ENCODE measurements around the gene PFDN2. TPM values are rescaled to one million over a fixed set of nuclear protein-coding genes. Genes with fewer than 3 reads are reported as not detected.

PFDN2 gene
- total RNA-seq, 1 donor from 2014 or later = 74.1 TPM

GRCh38 chr1:161137881-161138280, 20.0 kb upstream of the PFDN2 start:
- no peaks in the 10 kb centered on the region for H4K20me1 ChIP-seq (ENCODE audit: low read depth)
- H3K36me3 Mint-ChIP-seq = peaks cover 7% of the 10 kb centered on the region
- H3K27me3 Mint-ChIP-seq (ENCODE audit: insufficient read depth, low read depth) = no peaks in the 10 kb centered on the region
- no peak overlapping the region for H3K27ac ChIP-seq
- no peak overlapping the region for H3K4me2 ChIP-seq
- no peak overlapping the region for H3K4me3 Mint-ChIP-seq
- H3K27ac Mint-ChIP-seq = no peak overlapping the region
- H2AFZ ChIP-seq (replicated peaks) = no peak overlapping the region
- H3K4me1 Mint-ChIP-seq = peaks cover 4% of the 10 kb centered on the region
- DNase-seq (ENCODE audit: low spot score) = no peak
- H3K9ac ChIP-seq = no peak overlapping the region
- H3F3A ChIP-seq (ENCODE audit: low read depth) = peaks cover 21% of the 10 kb centered on the region
- no peak for TF ChIP-seq CTCF (IDR thresholded peaks at IDR 0.05)
- TF ChIP-seq EZH2 (IDR thresholded peaks at IDR 0.05) = no peak
- no peak for TF ChIP-seq EZH2phosphoT487 (IDR thresholded peaks at IDR 0.05)
- no peaks in the 10 kb centered on the region for H3K4me1 ChIP-seq
- no peaks in the 10 kb centered on the region for H3K9me3 Mint-ChIP-seq
- H3K27me3 ChIP-seq = no peaks in the 10 kb centered on the region
- no peak overlapping the region for H3K4me3 ChIP-seq
- no peaks in the 10 kb centered on the region for H3K36me3 ChIP-seq
- peaks cover 21% of the 10 kb centered on the region for H3K79me2 ChIP-seq (ENCODE audit: low read depth)
- no peaks in the 10 kb centered on the region for H3K9me3 ChIP-seq (ENCODE audit: low read depth)

- H3K4me2 ChIP-seq = peak overlapping the region; percentile 90
- peaks cover 25% of the 10 kb centered on the region for H3K4me1 Mint-ChIP-seq
- H3K36me3 Mint-ChIP-seq = peaks cover 13% of the 10 kb centered on the region
- H3K27me3 Mint-ChIP-seq (ENCODE audit: insufficient read depth, low read depth) = no peaks in the 10 kb centered on the region
- peak overlapping the region; percentile 77 for H3K4me3 ChIP-seq
- H3K27ac ChIP-seq = peak overlapping the region; percentile 98
- H3F3A ChIP-seq (ENCODE audit: low read depth) = peaks cover 38% of the 10 kb centered on the region
- peaks cover 7% of the 10 kb centered on the region for H4K20me1 ChIP-seq (ENCODE audit: low read depth)
- peak overlapping the region; percentile 51 for H3K9ac ChIP-seq
- H3K4me3 Mint-ChIP-seq = no peak overlapping the region
- no peaks in the 10 kb centered on the region for H3K36me3 ChIP-seq
- no peak for DNase-seq (ENCODE audit: low spot score)
- H3K79me2 ChIP-seq (ENCODE audit: low read depth) = peaks cover 58% of the 10 kb centered on the region
- no peaks in the 10 kb centered on the region for H3K9me3 ChIP-seq (ENCODE audit: low read depth)
- H3K27me3 ChIP-seq = no peaks in the 10 kb centered on the region
- no peaks in the 10 kb centered on the region for H3K9me3 Mint-ChIP-seq
- peak overlapping the region; percentile 79 for H2AFZ ChIP-seq (replicated peaks)
- no peak overlapping the region for H3K27ac Mint-ChIP-seq
- H3K4me1 ChIP-seq = peaks cover 20% of the 10 kb centered on the region
- TF ChIP-seq CTCF (IDR thresholded peaks at IDR 0.05) (no peak), EZH2phosphoT487 (IDR thresholded peaks at IDR 0.05) (no peak), EZH2 (IDR thresholded peaks at IDR 0.05) (no peak)
Measured at GRCh38 chr1:161133220-161133740, 15.4 kb upstream of the PFDN2 start.

GRCh38 chr1:161132410-161133219, 14.8 kb upstream of the PFDN2 start, which contains the start of gene DEDD:
Gene DEDD, minus strand, starts transcription at chr1:161132667. Its CDS starts 8,205 bp downstream, at chr1:161124462.
- Mint-ChIP-seq H3K4me3 (no peak within 1 kb of the TSS), H3K36me3 (peaks cover 17% of the 10 kb centered on the region), H3K27ac (peak within 1 kb of the TSS; percentile 95), H3K9me3 (no peaks in the 10 kb centered on the region), H3K27me3 (ENCODE audit: insufficient read depth, low read depth) (no peaks in the 10 kb centered on the region), H3K4me1 (peaks cover 25% of the 10 kb centered on the region)
- peak within 1 kb of the TSS; percentile 77 for H3K4me3 ChIP-seq
- no peaks in the 10 kb centered on the region for H3K36me3 ChIP-seq
- H4K20me1 ChIP-seq (ENCODE audit: low read depth) = peaks cover 10% of the 10 kb centered on the region
- H3K4me1 ChIP-seq = peaks cover 20% of the 10 kb centered on the region
- H3K9me3 ChIP-seq (ENCODE audit: low read depth) = no peaks in the 10 kb centered on the region
- peak; percentile 98 for DNase-seq (ENCODE audit: low spot score)
- peaks cover 64% of the 10 kb centered on the region for H3K79me2 ChIP-seq (ENCODE audit: low read depth)
- peak within 1 kb of the TSS; percentile 90 for H3K4me2 ChIP-seq
- TF ChIP-seq EZH2phosphoT487 (IDR thresholded peaks at IDR 0.05) (no peak), CTCF (IDR thresholded peaks at IDR 0.05) (peak; percentile 26)
- H3K9ac ChIP-seq = peak within 1 kb of the TSS; percentile 78
- peak within 1 kb of the TSS; percentile 98 for H3K27ac ChIP-seq
- H2AFZ ChIP-seq (replicated peaks) = peak within 1 kb of the TSS; percentile 79
- no peaks in the 10 kb centered on the region for H3K27me3 ChIP-seq
- peaks cover 38% of the 10 kb centered on the region for H3F3A ChIP-seq (ENCODE audit: low read depth)
